GM12878 (cell line): ENCODE results near the gene RAB11A. TPM values are rescaled to one million over a fixed set of nuclear protein-coding genes. Genes with fewer than 3 reads are reported as not detected.

Source experiments
- ATAC-seq: fragments of 200-7000 bp; cut with Tn5 transposase; 3 replicates; pipeline ENCODE4 v1.9.1; 2020; ENCODE audit warnings: mild to moderate bottlenecking, moderate library complexity
- BruUV-seq: library from RNA; stranded (reverse); fragments of 400-500 nt; replicated peaks from 2 replicates; lab custom pipeline; 2021; lab: Mats Ljungman, UMichigan
- CTCF ChIA-PET: fragments of 300-600 bp; sonication (Branson Sonifier 250); formaldehyde crosslinking; extraction: SDS; loops from one replicate; lab custom pipeline; 2021; ENCODE audit warnings: inconsistent platforms; lab: Yijun Ruan, JAX
- POLR2A ChIA-PET: fragments of 350-600 bp; formaldehyde crosslinking; extraction: SDS; loops from one replicate; lab custom pipeline; 2021; ENCODE audit warnings: inconsistent platforms; lab: Charles Lee
- RAD21 ChIA-PET: fragments of 300-600 bp; sonication (Branson Sonifier 250); formaldehyde crosslinking; loops from one replicate; lab custom pipeline; 2023; ENCODE audit warnings: antibody characterized with exemption; ENCODE audit not compliant: unreplicated experiment; lab: Charles Lee
- SMC1A ChIA-PET: fragments of 300-600 bp; sonication (Branson Sonifier 250); formaldehyde crosslinking; loops from one replicate; lab custom pipeline; 2023; ENCODE audit not compliant: unreplicated experiment, uncharacterized antibody; lab: Charles Lee
- DNase-seq: peaks from one replicate; pipeline ENCODE4 v3.0.0-alpha.2; 2011; ENCODE audit warnings: low read depth, low spot score
- FAIRE-seq: peaks from 3 replicates; lab custom pipeline; 2011; peaks lifted over from hg19 to GRCh38; lab: Jason Lieb, UNC
- H2AFZ ChIP-seq: 2 replicates; pipeline ENCODE4 v1.6.0; 2011; ENCODE audit warnings: low read depth, low read length, control low read depth; ENCODE audit not compliant: control insufficient read depth
- H3K27ac ChIP-seq: 2 replicates; pipeline ENCODE4 v1.5.1; 2011; ENCODE audit warnings: control low read depth; ENCODE audit not compliant: control insufficient read depth, insufficient read depth
- H3K27me3 ChIP-seq, 2 experiments: replicated peaks in 1 of 2; 2 replicates each; pipeline versions ENCODE4 v1.6.0 to v1.6.1; 2011; ENCODE audit warnings: low read length in 1 of 2; ENCODE audit not compliant: control insufficient read depth in 2 of 2, insufficient read depth in 2 of 2
- H3K36me3 ChIP-seq, 2 experiments: 2 replicates each; pipeline ENCODE4 v1.5.1; 2011; ENCODE audit warnings: low read length in 1 of 2; ENCODE audit not compliant: control insufficient read depth in 2 of 2, insufficient read depth in 2 of 2
- H3K4me1 ChIP-seq: 2 replicates; pipeline ENCODE4 v1.6.1; 2011; ENCODE audit warnings: mild to moderate bottlenecking, low read length, moderate library complexity, mixed read lengths; ENCODE audit not compliant: control insufficient read depth, insufficient read depth
- H3K4me2 ChIP-seq: 2 replicates; pipeline ENCODE4 v1.6.0; 2011; ENCODE audit warnings: control low read depth; ENCODE audit not compliant: control insufficient read depth, insufficient read depth
- H3K4me3 ChIP-seq: fragments of 200-600 bp; sonication (generic); 2 replicates; pipeline ENCODE4 v1.5.1; 2016
- H3K79me2 ChIP-seq: 2 replicates; pipeline ENCODE4 v1.6.0; 2011; ENCODE audit warnings: low read length; ENCODE audit not compliant: control insufficient read depth, insufficient read depth
- H3K9ac ChIP-seq: 2 replicates; pipeline ENCODE4 v1.8.0; 2011; ENCODE audit warnings: low read length, control low read depth, mixed read lengths; ENCODE audit not compliant: control insufficient read depth, insufficient read depth
- H3K9me3 ChIP-seq: replicated peaks from 3 replicates; pipeline ENCODE4 v1.5.1; 2011; ENCODE audit warnings: mild to moderate bottlenecking, low read length; ENCODE audit not compliant: control insufficient read depth, insufficient read depth
- H4K20me1 ChIP-seq: 2 replicates; pipeline ENCODE4 v1.6.0; 2011; ENCODE audit not compliant: control insufficient read depth, insufficient read depth
- CBX5 ChIP-seq: sonication (generic); IDR thresholded peaks from 2 replicates; pipeline ENCODE4 v1.6.1; 2016; ENCODE audit warnings: low read depth, moderate library complexity, mild to moderate bottlenecking, inconsistent platforms
- NFYA ChIP-seq: IDR thresholded peaks from 2 replicates; pipeline ENCODE4 v1.6.1; 2011; ENCODE audit warnings: low read depth, mild to moderate bottlenecking, low read length, improper control_type of control experiment, borderline replicate concordance
- RAD21 ChIP-seq: IDR thresholded peaks from 2 replicates; pipeline ENCODE4 v1.6.1; 2011; ENCODE audit warnings: mild to moderate bottlenecking, low read depth, low read length, moderate library complexity; ENCODE audit not compliant: insufficient read depth
- RUNX3 ChIP-seq: IDR thresholded peaks from 2 replicates; pipeline ENCODE4 v1.6.1; 2012; ENCODE audit warnings: low read length, inconsistent platforms
- SMC3 ChIP-seq: IDR thresholded peaks from 2 replicates; pipeline ENCODE4 v1.6.1; 2011; ENCODE audit warnings: low read length, improper control_type of control experiment, borderline replicate concordance
- WGBS: methylation state at CpG from one replicate; pipeline ENCODE4 v1.1.6; 2016; ENCODE audit warnings: low lambda C conversion rate; ENCODE audit not compliant: insufficient replicate concordance, insufficient coverage; ENCODE audit errors: missing lambda C conversion rate; 5-methylcytosine and 5-hydroxymethylcytosine counted together
- in situ Hi-C: fragments of 300-500 bp; cut with MboI; formaldehyde crosslinking; loops from 9 replicates; pipeline ENCODE4 v1.14.3; 2018; ENCODE audit warnings: mixed read lengths
- intact Hi-C: fragments of 100-400 bp; cut with micrococcal nuclease; formaldehyde crosslinking; loops from one replicate; pipeline ENCODE4 v1.14.2; 2022; ENCODE audit not compliant: unreplicated experiment
- polyA plus RNA-seq, 11 experiments: library from polyadenylated mRNA; depleted of rRNA in 4 of 11; unstranded in 6 of 11; stranded (reverse) in 5 of 11; fragments of >200 nt; fragmentation: Nextera tagmentation in 4 of 11; fragmentation: Illumina TruSeq in 1 of 11; extraction: Ambion mirVana in 4 of 11; extraction: Trizol in 1 of 11; gene quantifications; 1 replicate in 1 of 11; 2 replicates in 10 of 11; pipeline versions ENCODE4 v1.2.1 to v1.2.3, GENCODE V29; 2011 to 2016; ENCODE audit warnings: inconsistent platforms in 2 of 11, missing spikeins in 2 of 11, low read depth in 1 of 11
- total RNA-seq, 4 experiments: library from RNA; depleted of rRNA in 3 of 4; stranded (reverse); fragments of >200 nt in 3 of 4; fragmentation: Illumina TruSeq in 1 of 4; extraction: Trizol in 1 of 4; gene quantifications; 2 replicates each; pipeline versions ENCODE4 v1.2.1 to v1.2.3, GENCODE V29; 2013 to 2021
- TF ChIP-seq, protein P1 (sequence below), 3 experiments: IDR thresholded peaks in 2 of 3; conservative IDR thresholded peaks in 1 of 3; 2 replicates each; pipeline ENCODE4 v1.5.1; 2011; ENCODE audit warnings: low read depth in 3 of 3, low read length in 3 of 3, mild to moderate bottlenecking in 3 of 3, control low read depth in 2 of 3, moderate library complexity in 2 of 3, inconsistent platforms in 1 of 3, mixed read lengths in 1 of 3; ENCODE audit not compliant: control insufficient read depth in 2 of 3, insufficient read depth in 1 of 3; ENCODE audit errors: extremely low read depth in 1 of 3

The RAB11A gene
- total and polyA plus RNA-seq, 10 of the 15 experiments (the other 5 are each of a cell fraction or from before 2014, with no cell fraction given): 128 to 387 (median 224) TPM

DNA sequence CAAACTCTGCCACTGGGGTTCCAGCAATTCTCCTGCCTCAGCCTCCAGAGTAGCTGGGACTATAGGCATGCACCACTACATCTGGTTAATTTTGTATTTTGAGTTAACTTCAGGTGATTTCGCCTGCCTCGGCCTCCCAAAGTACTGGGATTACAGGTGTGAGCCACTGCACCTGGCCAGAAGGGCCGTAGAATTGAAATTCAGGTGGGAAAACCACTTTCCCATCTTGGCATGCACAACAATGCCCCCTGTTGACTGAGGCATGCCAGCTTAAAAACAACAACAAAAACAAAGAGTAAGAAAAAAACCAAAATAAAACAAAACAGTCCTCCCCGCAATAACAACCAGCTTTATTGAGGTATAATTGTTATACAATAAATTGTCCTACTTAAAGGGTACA is 32.6 kb upstream of the RAB11A start:
- Histone ChIP-seq H3K27me3 (no peaks in the 10 kb centered on the region), H2AFZ (no peak overlapping the region), H3K4me2 (no peak overlapping the region), H3K36me3 (no peaks in the 10 kb centered on the region), H3K9ac (no peak overlapping the region), H4K20me1 (no peaks in the 10 kb centered on the region), H3K4me1 (peaks cover 21% of the 10 kb centered on the region), H3K9me3 (no peaks in the 10 kb centered on the region), H3K27ac (no peak overlapping the region), H3K79me2 (no peaks in the 10 kb centered on the region), H3K4me3 (no peak overlapping the region)
- intact Hi-C loops: no loop called here
- ChIA-PET POLR2A (interaction anchor here (0.7 to 1.3 kb wide), 4 partner anchors 14 to 197 kb away, joined by 3 to 5 read pairs (median 4); no protein-coding TSS in a partner anchor), SMC1A (interaction anchor here (0.6 to 7.1 kb wide), 42 partner anchors 9 to 225 kb away, joined by 3 to 66 read pairs (median 6); partner anchors contain the start of genes INTS14, RAB11A and SLC24A1), RAD21 (interaction anchor here (0.7 to 6.1 kb wide), 24 partner anchors 12 to 324 kb away, joined by 3 to 69 read pairs (median 5); partner anchors contain the start of genes DENND4A, RAB11A and SLC24A1), CTCF (interaction anchor here (0.7 to 9.3 kb wide), 59 partner anchors 9 to 452 kb away, joined by 3 to 192 read pairs (median 4); partner anchors contain the start of genes INTS14, RAB11A and SLC24A1)
- FAIRE-seq (no peak), ATAC-seq (no peak), DNase-seq (no peak)
- WGBS: 66% methylated on average over 4 of the region's 4 CpGs
- in situ Hi-C loops: no loop called here
- BruUV-seq: no TSS peak
- TF ChIP-seq RAD21 (peak; percentile 63), SMC3 (peak; percentile 40; the same call in 1 of the 2 replicates), CBX5 (no peak), NFYA (no peak), RUNX3 (peak; percentile 20; the same call in 1 of the 2 replicates)
- TF ChIP-seq, protein P1, sequence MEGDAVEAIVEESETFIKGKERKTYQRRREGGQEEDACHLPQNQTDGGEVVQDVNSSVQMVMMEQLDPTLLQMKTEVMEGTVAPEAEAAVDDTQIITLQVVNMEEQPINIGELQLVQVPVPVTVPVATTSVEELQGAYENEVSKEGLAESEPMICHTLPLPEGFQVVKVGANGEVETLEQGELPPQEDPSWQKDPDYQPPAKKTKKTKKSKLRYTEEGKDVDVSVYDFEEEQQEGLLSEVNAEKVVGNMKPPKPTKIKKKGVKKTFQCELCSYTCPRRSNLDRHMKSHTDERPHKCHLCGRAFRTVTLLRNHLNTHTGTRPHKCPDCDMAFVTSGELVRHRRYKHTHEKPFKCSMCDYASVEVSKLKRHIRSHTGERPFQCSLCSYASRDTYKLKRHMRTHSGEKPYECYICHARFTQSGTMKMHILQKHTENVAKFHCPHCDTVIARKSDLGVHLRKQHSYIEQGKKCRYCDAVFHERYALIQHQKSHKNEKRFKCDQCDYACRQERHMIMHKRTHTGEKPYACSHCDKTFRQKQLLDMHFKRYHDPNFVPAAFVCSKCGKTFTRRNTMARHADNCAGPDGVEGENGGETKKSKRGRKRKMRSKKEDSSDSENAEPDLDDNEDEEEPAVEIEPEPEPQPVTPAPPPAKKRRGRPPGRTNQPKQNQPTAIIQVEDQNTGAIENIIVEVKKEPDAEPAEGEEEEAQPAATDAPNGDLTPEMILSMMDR (IDR thresholded peaks at IDR 0.05 in 2 of 3, conservative IDR thresholded peaks at IDR 0.05 in 1 of 3; ENCODE audit: control insufficient read depth in 2 of 3, extremely low read depth in 1 of 3, insufficient read depth in 1 of 3, low read depth in 3 of 3, low read length in 3 of 3): peak; percentile 55 to 59 (median 56)
